HUES64 (cell line): Measurements from ENCODE around the gene ZNF516.

Experiments used
- H3K27ac ChIP-seq: 2 replicates; pipeline ENCODE4 v1.7.0; 2013; ENCODE audit warnings: low read depth, low read length, inconsistent platforms
- H3K27me3 ChIP-seq: 2 replicates; pipeline ENCODE4 v1.6.1; 2013; ENCODE audit warnings: mild to moderate bottlenecking, low read length; ENCODE audit not compliant: insufficient read depth
- H3K36me3 ChIP-seq: 2 replicates; pipeline ENCODE4 v1.6.1; 2013; ENCODE audit warnings: mild to moderate bottlenecking, low read length; ENCODE audit not compliant: insufficient read depth
- H3K4me1 ChIP-seq: 2 replicates; pipeline ENCODE4 v1.6.1; 2013; ENCODE audit warnings: mild to moderate bottlenecking, low read length, moderate library complexity; ENCODE audit not compliant: insufficient read depth
- H3K4me3 ChIP-seq: 2 replicates; pipeline ENCODE4 v1.5.1; 2013; ENCODE audit warnings: mild to moderate bottlenecking, low read length, moderate library complexity
- H3K9ac ChIP-seq: 2 replicates; pipeline ENCODE4 v1.6.1; 2013; ENCODE audit warnings: mild to moderate bottlenecking, low read depth, low read length
- H3K9me3 ChIP-seq: 2 replicates; pipeline ENCODE4 v1.6.1; 2013; ENCODE audit warnings: low read depth, low read length; ENCODE audit not compliant: insufficient read depth
- WGBS: fragments of 150-250, 120-280 bp; methylation state at CpG from one replicate; pipeline ENCODE4 v1.1.7; 2013; ENCODE audit warnings: missing lambda C conversion rate; 5-methylcytosine and 5-hydroxymethylcytosine counted together

The ZNF516 gene

DNA sequence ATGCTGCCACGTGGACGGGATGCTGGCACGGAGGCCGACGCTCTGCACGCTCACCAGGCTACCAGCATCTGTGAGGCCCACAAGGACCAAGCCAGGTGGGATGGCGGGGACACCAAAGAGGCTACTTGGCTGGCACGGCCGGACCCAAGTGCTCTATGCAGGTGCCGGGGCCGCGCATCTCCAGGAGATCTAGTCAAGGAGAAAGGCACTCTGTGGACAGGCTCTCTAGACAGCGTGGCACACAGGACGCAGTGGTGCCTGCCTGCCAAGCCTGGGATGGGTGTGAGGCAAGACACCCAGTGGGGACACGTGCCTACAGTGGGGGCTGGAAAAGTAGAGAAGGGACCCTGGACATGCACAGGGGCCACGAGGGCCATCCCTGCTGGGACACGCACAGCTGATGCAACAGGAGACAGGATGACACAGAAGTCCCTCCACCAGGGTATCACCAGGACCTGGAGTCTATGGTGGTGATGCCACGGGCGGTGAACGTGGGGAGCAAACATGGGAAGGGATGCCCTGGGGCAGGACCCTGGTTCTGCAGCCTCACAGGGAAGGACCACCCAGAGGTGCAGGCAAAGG, 28.5 kb downstream of the ZNF516 start:
- Histone ChIP-seq H3K4me3 (no peak overlapping the region), H3K9ac (no peak overlapping the region)
- WGBS: 96% methylated on average over 20 of the region's 20 CpGs

GRCh38 chr18:76465630-76466409, 29.2 kb downstream of the ZNF516 start:
- Histone ChIP-seq H3K9me3 (no peaks in the 10 kb centered on the region), H3K36me3 (no peaks in the 10 kb centered on the region), H3K9ac (no peak overlapping the region), H3K4me3 (no peak overlapping the region), H3K4me1 (no peaks in the 10 kb centered on the region), H3K27me3 (no peaks in the 10 kb centered on the region), H3K27ac (no peak overlapping the region)
- WGBS: 93% methylated on average over 23 of the region's 23 CpGs

More for the DNA sequence above, 28.5 kb downstream of the ZNF516 start:
- Histone ChIP-seq H3K36me3 (no peaks in the 10 kb centered on the region), H3K9me3 (no peaks in the 10 kb centered on the region), H3K27ac (no peak overlapping the region), H3K27me3 (no peaks in the 10 kb centered on the region), H3K4me1 (no peaks in the 10 kb centered on the region)

DNA sequence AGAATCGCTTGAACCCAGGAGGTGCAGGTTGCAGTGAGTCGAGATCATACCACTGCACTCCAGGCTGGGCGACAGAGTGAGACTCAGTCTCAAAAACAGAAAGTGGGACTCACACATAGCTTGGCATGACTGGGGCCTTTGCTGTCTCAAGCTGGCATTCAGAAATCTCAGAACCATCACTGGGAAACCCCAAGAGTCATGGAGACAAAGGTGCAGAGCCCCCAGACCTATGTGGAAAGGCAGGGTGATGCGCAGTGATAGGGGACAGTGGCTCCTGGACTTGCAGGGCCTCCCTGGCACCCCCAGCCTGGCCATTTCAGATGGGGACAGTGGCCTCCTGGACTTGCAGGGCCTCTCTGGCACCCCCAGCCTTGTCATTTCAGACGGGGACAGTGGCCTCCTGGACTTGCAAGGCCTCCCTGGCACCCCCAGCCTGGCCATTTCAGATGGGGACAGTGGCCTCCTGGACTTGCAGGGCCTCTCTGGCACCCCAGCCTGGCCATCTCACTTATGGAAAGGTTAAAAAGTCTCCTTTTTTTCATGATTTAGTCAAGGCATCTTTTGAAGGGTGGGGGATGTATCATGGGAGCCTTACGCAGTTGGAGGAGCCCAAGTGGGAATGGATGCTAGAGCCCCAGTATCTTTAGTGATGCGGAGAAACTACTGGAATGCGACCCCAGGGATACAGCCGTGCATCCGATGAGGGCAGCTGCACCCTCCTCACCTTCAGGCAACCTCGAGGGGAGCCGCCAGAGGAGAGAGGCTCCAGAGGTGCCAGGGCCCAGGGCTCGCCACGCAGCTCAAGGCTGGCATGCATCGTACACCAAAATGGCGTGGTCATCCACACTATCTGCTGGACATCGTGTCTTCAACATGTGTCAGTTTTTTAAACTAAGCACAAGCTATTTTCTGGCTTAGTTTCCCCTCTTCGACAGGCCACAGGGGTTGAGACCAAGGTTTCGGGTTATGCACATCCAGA, 30.5 kb downstream of the ZNF516 start:
- no peaks in the 10 kb centered on the region for H3K36me3 ChIP-seq

DNA sequence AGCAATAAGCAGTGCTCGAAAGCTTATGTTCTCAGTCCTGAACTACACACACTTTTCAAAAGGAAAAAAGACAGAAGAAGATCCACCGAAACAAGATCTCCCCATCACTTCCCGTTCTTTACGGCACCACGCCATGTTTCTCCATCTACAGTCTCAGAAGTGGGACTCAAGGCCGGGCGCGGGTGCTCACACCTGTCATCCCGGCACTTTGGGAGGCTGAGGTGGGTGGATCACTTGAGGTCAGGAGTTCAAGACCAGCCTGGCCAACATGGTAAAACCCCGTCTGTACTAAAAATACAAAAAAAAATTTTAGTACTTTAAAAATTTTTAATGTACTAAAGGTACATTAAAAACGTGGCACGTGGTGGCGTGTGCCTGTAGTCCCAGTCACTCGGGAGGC, 31.2 kb downstream of the ZNF516 start:
- 90% methylated on average over 13 of the region's 14 CpGs for WGBS
- Histone ChIP-seq H3K27ac (no peak overlapping the region), H3K4me3 (no peak overlapping the region), H3K9ac (no peak overlapping the region), H3K9me3 (no peaks in the 10 kb centered on the region), H3K4me1 (no peaks in the 10 kb centered on the region), H3K27me3 (no peaks in the 10 kb centered on the region), H3K36me3 (no peaks in the 10 kb centered on the region)

More for the DNA sequence above, 30.5 kb downstream of the ZNF516 start:
- WGBS: 94% methylated on average over 19 of the region's 19 CpGs
- Histone ChIP-seq H3K4me1 (no peaks in the 10 kb centered on the region), H3K27ac (no peak overlapping the region), H3K27me3 (no peaks in the 10 kb centered on the region), H3K4me3 (no peak overlapping the region), H3K9ac (no peak overlapping the region), H3K9me3 (no peaks in the 10 kb centered on the region)

DNA sequence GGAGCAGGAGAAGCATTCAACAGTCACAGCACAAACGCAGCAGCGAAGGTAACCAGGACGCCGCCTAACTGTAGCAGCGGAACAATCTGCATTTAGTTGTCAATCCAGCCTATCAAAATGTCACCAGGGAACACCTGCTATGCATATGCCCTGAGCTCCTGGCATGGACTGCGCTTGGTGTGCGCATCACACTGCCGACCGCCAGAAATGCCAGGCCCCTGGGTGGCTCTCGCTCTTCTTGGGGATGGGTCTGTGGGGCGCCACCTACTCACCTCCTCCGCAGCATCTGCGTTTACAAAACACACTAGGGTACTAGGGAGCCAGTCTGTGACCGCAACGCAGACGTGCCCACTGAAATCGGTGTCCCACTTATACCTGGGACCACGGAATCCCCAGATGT, 31.7 kb downstream of the ZNF516 start:
- H3K9ac ChIP-seq: no peak overlapping the region
- no peak overlapping the region for H3K4me3 ChIP-seq
- H3K4me1 ChIP-seq: no peaks in the 10 kb centered on the region
- H3K9me3 ChIP-seq: no peaks in the 10 kb centered on the region
- H3K27ac ChIP-seq: no peak overlapping the region
- WGBS: 94% methylated on average over 18 of the region's 18 CpGs
- no peaks in the 10 kb centered on the region for H3K36me3 ChIP-seq
- H3K27me3 ChIP-seq: no peaks in the 10 kb centered on the region

GRCh38 chr18:76462326-76462694, 32.7 kb downstream of the ZNF516 start:
- H3K9me3 ChIP-seq: no peaks in the 10 kb centered on the region
- no peaks in the 10 kb centered on the region for H3K4me1 ChIP-seq
- H3K4me3 ChIP-seq: no peak overlapping the region
- no peak overlapping the region for H3K27ac ChIP-seq
- no peaks in the 10 kb centered on the region for H3K27me3 ChIP-seq
- 95% methylated on average over 12 of the region's 12 CpGs for WGBS
- H3K9ac ChIP-seq: no peak overlapping the region
- H3K36me3 ChIP-seq: no peaks in the 10 kb centered on the region

- 96% methylated on average over 27 of the region's 27 CpGs for WGBS
- H3K36me3 ChIP-seq: no peaks in the 10 kb centered on the region
- no peak overlapping the region for H3K4me3 ChIP-seq
- H3K27ac ChIP-seq: no peak overlapping the region
- no peaks in the 10 kb centered on the region for H3K27me3 ChIP-seq
- H3K4me1 ChIP-seq: peaks cover 3% of the 10 kb centered on the region; the same call in 1 of the 2 replicates
- no peak overlapping the region for H3K9ac ChIP-seq
- H3K9me3 ChIP-seq: no peaks in the 10 kb centered on the region
Measured at GRCh38 chr18:76461692-76462325, 33.2 kb downstream of the ZNF516 start.

- no peak overlapping the region for H3K27ac ChIP-seq
- no peaks in the 10 kb centered on the region for H3K27me3 ChIP-seq
- no peaks in the 10 kb centered on the region for H3K36me3 ChIP-seq
- no peak overlapping the region for H3K4me3 ChIP-seq
- peaks cover 4% of the 10 kb centered on the region; the same call in 1 of the 2 replicates for H3K4me1 ChIP-seq
- no peaks in the 10 kb centered on the region for H3K9me3 ChIP-seq
- no peak overlapping the region for H3K9ac ChIP-seq
- WGBS: 98% methylated on average over 8 of the region's 8 CpGs
Measured at GRCh38 chr18:76461148-76461547, 33.9 kb downstream of the ZNF516 start.

GRCh38 chr18:76460482-76460881, 34.6 kb downstream of the ZNF516 start:
- no peak overlapping the region for H3K9ac ChIP-seq
- H3K4me3 ChIP-seq: no peak overlapping the region
- 94% methylated on average over 9 of the region's 9 CpGs for WGBS
- no peaks in the 10 kb centered on the region for H3K9me3 ChIP-seq
- no peak overlapping the region for H3K27ac ChIP-seq
- peaks cover 4% of the 10 kb centered on the region; the same call in 1 of the 2 replicates for H3K4me1 ChIP-seq
- no peaks in the 10 kb centered on the region for H3K27me3 ChIP-seq
- no peaks in the 10 kb centered on the region for H3K36me3 ChIP-seq

DNA sequence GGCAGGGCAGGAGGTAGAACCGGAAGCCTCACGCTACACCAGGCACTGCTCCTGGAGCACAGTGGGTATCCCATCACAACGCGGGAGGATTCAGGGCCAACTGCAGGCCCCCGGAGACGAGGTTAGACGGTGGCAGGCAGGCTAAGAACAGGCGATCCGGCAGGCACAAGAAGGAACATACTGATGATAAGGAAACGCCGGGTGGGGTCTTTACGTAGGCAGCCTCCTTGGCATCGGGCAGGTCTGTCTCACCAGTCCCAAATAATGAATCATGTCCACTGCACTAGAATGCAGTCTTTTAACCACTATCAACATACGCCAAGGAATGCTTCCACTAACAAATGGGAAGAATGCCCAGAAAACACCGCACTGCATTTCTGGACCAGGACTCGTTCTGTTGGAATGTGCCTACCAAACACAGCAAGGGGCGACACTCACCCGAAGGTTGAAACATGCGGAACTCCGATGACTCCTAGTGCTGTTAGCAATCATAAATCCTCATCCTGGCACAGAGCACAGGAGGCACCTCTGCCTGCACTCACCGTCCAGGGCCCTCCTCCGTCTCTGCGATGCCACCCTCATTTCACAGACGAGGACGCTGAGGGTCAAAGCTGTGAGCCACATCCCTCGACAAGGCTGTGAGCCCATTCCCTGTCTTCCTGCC, 35.2 kb downstream of the ZNF516 start:
- H3K9me3 ChIP-seq: no peaks in the 10 kb centered on the region
- H3K36me3 ChIP-seq: no peaks in the 10 kb centered on the region
- H3K9ac ChIP-seq: no peak overlapping the region
- H3K4me3 ChIP-seq: no peak overlapping the region
- WGBS: 94% methylated on average over 26 of the region's 26 CpGs
- peaks cover 4% of the 10 kb centered on the region for H3K4me1 ChIP-seq
- H3K27me3 ChIP-seq: no peaks in the 10 kb centered on the region
- H3K27ac ChIP-seq: no peak overlapping the region
